Activated CD8-positive, alpha-beta T cell treated with anti-CD3 and anti-CD28 coated beads for 36 hours (primary cell): ENCODE data around the gene HECTD4. TPM values are rescaled to one million over a fixed set of nuclear protein-coding genes. Genes with fewer than 3 reads are reported as not detected.

Experiments
- ATAC-seq: fragments of 200-7000 bp; cut with Tn5 transposase; one replicate; pipeline ENCODE4 v1.10.0; 2021; ENCODE audit warnings: mild to moderate bottlenecking, moderate library complexity
- CTCF ChIA-PET: fragments of 350-600 bp; sonication (Branson Sonifier 250); formaldehyde crosslinking; loops from one replicate; lab custom pipeline; 2021; ENCODE audit warnings: antibody characterized with exemption; lab: Charles Lee
- POLR2A ChIA-PET: fragments of 350-600 bp; sonication (Branson Sonifier 250); formaldehyde crosslinking; loops from one replicate; lab custom pipeline; 2021; ENCODE audit warnings: antibody characterized with exemption; lab: Charles Lee
- DNase-seq: peaks from one replicate; pipeline ENCODE4 v3.0.0-alpha.2; 2020
- H3K27ac Mint-ChIP-seq: one replicate; pipeline ENCODE4 v1.8.0; 2021; ENCODE audit warnings: mild to moderate bottlenecking, mixed read lengths
- H3K27me3 Mint-ChIP-seq: one replicate; pipeline ENCODE4 v1.8.0; 2021; ENCODE audit warnings: mixed read lengths
- H3K36me3 Mint-ChIP-seq: one replicate; pipeline ENCODE4 v1.8.0; 2021; ENCODE audit warnings: low read depth, mixed read lengths
- H3K4me1 Mint-ChIP-seq: one replicate; pipeline ENCODE4 v1.8.0; 2021; ENCODE audit warnings: low read depth, mixed read lengths
- H3K4me3 Mint-ChIP-seq: one replicate; pipeline ENCODE4 v1.8.0; 2021; ENCODE audit warnings: mild to moderate bottlenecking, moderate library complexity, mixed read lengths
- H3K9me3 Mint-ChIP-seq: one replicate; pipeline ENCODE4 v1.8.0; 2021; ENCODE audit warnings: mixed read lengths
- intact Hi-C: fragments of 100-400 bp; cut with micrococcal nuclease; formaldehyde crosslinking; loops from one replicate; pipeline ENCODE4 v1.10.0; 2022
- total RNA-seq, 2 experiments: library from RNA; stranded (reverse); gene quantifications; one replicate each; pipeline ENCODE4 v1.2.3, GENCODE V29; 2021
- TF ChIP-seq, protein P1 (sequence below): fragments of 200-600 bp; IDR thresholded peaks from one replicate; pipeline ENCODE4 v1.8.0; 2022; ENCODE audit warnings: antibody characterized with exemption, mild to moderate bottlenecking

HECTD4 gene
- total RNA-seq, 2 experiments from 2014 or later, result 18.2 to 22.6 TPM

DNA sequence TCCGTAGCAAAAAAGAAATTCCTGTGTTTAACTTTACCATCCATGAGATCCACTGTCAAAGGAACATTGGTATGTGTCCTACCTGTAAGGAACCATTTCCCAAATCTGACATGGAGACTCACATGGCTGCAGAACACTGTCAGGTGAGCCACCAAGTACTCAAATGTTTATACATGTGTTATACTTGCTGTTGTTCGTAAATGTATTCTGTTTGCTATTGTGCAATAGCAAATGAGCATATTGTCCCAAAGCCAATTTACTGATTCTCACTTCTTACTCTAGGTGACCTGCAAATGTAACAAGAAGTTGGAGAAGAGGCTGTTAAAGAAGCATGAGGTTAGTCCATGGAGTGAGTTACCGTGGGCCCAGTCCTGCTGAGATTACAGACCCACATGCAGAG is 247.5 kb downstream of the HECTD4 start:
- H3K4me3 Mint-ChIP-seq, result no peak overlapping the region
- H3K36me3 Mint-ChIP-seq, result peaks cover 8% of the 10 kb centered on the region
- intact Hi-C loops, result no loop called here
- DNase-seq (no peak), ATAC-seq (no peak)
- CTCF ChIA-PET, result no interaction called here
- TF ChIP-seq, protein P1, sequence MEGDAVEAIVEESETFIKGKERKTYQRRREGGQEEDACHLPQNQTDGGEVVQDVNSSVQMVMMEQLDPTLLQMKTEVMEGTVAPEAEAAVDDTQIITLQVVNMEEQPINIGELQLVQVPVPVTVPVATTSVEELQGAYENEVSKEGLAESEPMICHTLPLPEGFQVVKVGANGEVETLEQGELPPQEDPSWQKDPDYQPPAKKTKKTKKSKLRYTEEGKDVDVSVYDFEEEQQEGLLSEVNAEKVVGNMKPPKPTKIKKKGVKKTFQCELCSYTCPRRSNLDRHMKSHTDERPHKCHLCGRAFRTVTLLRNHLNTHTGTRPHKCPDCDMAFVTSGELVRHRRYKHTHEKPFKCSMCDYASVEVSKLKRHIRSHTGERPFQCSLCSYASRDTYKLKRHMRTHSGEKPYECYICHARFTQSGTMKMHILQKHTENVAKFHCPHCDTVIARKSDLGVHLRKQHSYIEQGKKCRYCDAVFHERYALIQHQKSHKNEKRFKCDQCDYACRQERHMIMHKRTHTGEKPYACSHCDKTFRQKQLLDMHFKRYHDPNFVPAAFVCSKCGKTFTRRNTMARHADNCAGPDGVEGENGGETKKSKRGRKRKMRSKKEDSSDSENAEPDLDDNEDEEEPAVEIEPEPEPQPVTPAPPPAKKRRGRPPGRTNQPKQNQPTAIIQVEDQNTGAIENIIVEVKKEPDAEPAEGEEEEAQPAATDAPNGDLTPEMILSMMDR, result no peak
- H3K4me1 Mint-ChIP-seq, result peaks cover 25% of the 10 kb centered on the region
- no peak overlapping the region for H3K27ac Mint-ChIP-seq
- no peaks in the 10 kb centered on the region for H3K27me3 Mint-ChIP-seq
- POLR2A ChIA-PET, result no interaction called here
- H3K9me3 Mint-ChIP-seq, result no peaks in the 10 kb centered on the region

GRCh38 chr12:112133418-112133817 is 248.8 kb downstream of the HECTD4 start:
- intact Hi-C loops, result no loop called here
- Mint-ChIP-seq H3K27me3 (no peaks in the 10 kb centered on the region), H3K27ac (no peak overlapping the region), H3K36me3 (peaks cover 8% of the 10 kb centered on the region), H3K4me1 (peaks cover 35% of the 10 kb centered on the region), H3K9me3 (no peaks in the 10 kb centered on the region), H3K4me3 (no peak overlapping the region)
- CTCF ChIA-PET, result interaction anchor here (1.1 to 1.9 kb wide), 4 partner anchors 24 to 256 kb away, joined by 4 to 6 read pairs (median 4); partner anchors contain the start of gene NAA25
- POLR2A ChIA-PET, result interaction anchor here (1.3 to 4.2 kb wide), 3 partner anchors 10 to 31 kb away, joined by 4 to 64 read pairs (median 8); partner anchors contain the start of gene NAA25
- no peak for DNase-seq
- ATAC-seq, result no peak
- TF ChIP-seq, protein P1, result no peak

- DNase-seq, result no peak
- H3K9me3 Mint-ChIP-seq, result no peaks in the 10 kb centered on the region
- TF ChIP-seq, protein P1, result no peak
- H3K27me3 Mint-ChIP-seq, result no peaks in the 10 kb centered on the region
- ChIA-PET POLR2A (interaction anchor here (0.8 to 4.2 kb wide), 5 partner anchors 12 to 117 kb away, joined by 3 to 64 read pairs (median 5); partner anchors contain the start of gene NAA25), CTCF (interaction anchor here (1.5 to 1.9 kb wide), 3 partner anchors 22 to 283 kb away, joined by 4 to 6 read pairs (median 4); partner anchors contain the start of gene NAA25)
- H3K4me3 Mint-ChIP-seq, result no peak overlapping the region
- H3K36me3 Mint-ChIP-seq, result peaks cover 11% of the 10 kb centered on the region
- intact Hi-C loops, result no loop called here
- no peak for ATAC-seq
- H3K4me1 Mint-ChIP-seq, result peaks cover 49% of the 10 kb centered on the region
- peak overlapping the region; percentile 89 for H3K27ac Mint-ChIP-seq
Observed at GRCh38 chr12:112131686-112132085, 250.5 kb downstream of the HECTD4 start.

DNA sequence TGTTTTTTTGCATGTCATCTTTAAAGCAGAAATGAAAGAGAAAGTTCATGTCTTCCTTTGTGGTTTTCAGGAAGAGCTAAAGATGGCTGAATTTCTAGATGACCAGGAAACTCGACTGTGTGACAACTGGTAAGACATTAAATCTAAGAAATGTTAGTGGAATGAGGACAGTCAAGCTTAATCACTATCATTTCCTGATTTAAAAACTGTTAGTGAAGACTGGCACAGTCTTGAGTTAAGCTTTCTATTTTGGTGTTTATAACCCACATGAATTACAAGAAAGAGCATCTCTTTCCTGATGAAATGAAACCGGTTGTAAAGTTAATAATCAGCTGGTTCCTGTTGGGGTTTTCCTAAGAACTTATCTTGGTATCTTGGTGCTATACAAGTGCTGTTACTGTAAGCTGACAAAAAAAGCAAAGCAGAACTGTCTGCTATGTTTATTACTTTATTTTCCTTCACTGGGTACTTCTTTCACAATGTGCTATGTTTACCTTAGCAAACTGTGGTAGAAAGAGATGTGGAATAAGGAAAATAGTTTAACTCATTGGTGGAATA is 251.7 kb downstream of the HECTD4 start:
- ATAC-seq (peak; percentile 69), DNase-seq (no peak)
- Mint-ChIP-seq H3K36me3 (peaks cover 11% of the 10 kb centered on the region), H3K27ac (peak overlapping the region; percentile 89), H3K4me1 (peaks cover 53% of the 10 kb centered on the region), H3K4me3 (peak overlapping the region; percentile 57), H3K27me3 (no peaks in the 10 kb centered on the region), H3K9me3 (no peaks in the 10 kb centered on the region)
- POLR2A ChIA-PET, result interaction anchor here (1.0 to 4.2 kb wide), 9 partner anchors 10 to 116 kb away, joined by 3 to 64 read pairs (median 4); partner anchors contain the start of gene NAA25
- intact Hi-C loops, result no loop called here
- CTCF ChIA-PET, result interaction anchor here (0.8 to 1.5 kb wide), 7 partner anchors 19 to 284 kb away, joined by 3 to 6 read pairs (median 4); no protein-coding TSS in a partner anchor
- TF ChIP-seq, protein P1, result no peak

DNA sequence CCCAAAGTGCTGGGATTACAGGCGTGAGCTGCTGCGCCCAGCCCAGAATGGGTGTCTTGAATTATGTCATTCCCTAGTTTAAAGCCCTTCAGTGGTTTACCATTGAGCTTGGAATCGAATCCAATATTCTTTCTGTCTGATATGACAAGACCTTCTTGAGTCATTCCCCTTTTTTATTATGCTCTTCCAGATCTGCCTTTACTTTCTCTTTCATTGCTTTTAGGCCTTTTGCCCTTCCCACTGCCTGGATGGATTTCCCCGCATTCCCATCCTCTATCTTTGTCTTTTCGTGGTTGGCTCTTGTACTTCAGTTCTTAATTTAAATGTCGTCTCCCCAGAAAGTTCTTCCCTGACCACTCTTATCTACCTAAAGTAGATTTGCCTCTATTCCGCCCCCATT is 255.3 kb downstream of the HECTD4 start:
- ATAC-seq, result no peak
- TF ChIP-seq, protein P1, result no peak
- DNase-seq, result no peak
- ChIA-PET CTCF (interaction anchor here (2.1 kb wide), 1 partner anchor 11 kb away, joined by 8 read pairs; no protein-coding TSS in a partner anchor), POLR2A (interaction anchor here (0.8 to 8.3 kb wide), 5 partner anchors 13 to 113 kb away, joined by 3 to 117 read pairs (median 8); partner anchors contain the start of gene NAA25)
- peaks cover 9% of the 10 kb centered on the region for H3K36me3 Mint-ChIP-seq
- H3K27me3 Mint-ChIP-seq, result no peaks in the 10 kb centered on the region
- H3K27ac Mint-ChIP-seq, result peak overlapping the region; percentile 75
- H3K4me1 Mint-ChIP-seq, result peaks cover 46% of the 10 kb centered on the region
- no peaks in the 10 kb centered on the region for H3K9me3 Mint-ChIP-seq
- H3K4me3 Mint-ChIP-seq, result peak overlapping the region; percentile 85
- intact Hi-C loops, result no loop called here
